HG03460 (cell line): ENCODE results near the gene DGKB.

Source experiments
- ATAC-seq: cut with Tn5 transposase; IDR thresholded peaks from one replicate; pipeline ENCODE4 v1.9.1; 2021; ENCODE audit not compliant: unreplicated experiment

DGKB gene

DNA sequence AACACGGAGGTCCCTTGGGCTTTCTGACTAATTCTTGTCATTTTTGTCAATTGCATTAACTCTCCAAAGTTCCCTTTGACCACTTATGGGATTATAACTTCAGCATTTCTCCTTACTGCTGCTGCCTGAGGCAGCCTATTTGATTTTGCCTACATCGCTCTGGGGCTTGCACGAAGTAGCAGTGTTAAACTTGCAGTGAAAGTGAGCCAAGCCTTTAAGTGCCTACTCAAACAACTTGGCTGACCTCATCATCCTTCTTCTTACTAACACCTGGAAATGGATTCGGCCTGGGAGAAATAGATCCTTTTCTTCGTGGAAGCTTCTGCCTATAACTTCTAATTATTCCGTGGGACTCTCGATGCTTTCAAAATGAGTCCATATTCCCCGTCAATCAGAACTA, 76.6 kb downstream of the DGKB start:
- ATAC-seq: no peak

DNA sequence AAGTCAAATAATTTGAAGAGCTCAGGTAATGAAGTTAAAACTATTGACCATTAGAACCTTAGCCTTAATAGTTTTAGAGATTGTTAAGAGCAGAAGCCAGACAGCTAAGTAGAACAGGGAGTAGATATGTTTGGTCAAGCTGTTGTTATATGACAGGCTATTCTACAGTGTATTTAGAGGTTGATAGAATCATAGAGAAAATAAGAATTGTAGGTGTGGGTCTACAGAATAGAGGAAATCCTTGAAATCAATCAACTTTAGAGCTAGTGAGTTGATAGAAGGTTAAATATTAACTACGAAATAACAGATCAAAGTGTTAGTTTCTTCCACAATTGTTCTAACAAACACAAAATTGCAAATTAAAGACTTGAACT, 80.1 kb downstream of the DGKB start:
- ATAC-seq: no peak

DNA sequence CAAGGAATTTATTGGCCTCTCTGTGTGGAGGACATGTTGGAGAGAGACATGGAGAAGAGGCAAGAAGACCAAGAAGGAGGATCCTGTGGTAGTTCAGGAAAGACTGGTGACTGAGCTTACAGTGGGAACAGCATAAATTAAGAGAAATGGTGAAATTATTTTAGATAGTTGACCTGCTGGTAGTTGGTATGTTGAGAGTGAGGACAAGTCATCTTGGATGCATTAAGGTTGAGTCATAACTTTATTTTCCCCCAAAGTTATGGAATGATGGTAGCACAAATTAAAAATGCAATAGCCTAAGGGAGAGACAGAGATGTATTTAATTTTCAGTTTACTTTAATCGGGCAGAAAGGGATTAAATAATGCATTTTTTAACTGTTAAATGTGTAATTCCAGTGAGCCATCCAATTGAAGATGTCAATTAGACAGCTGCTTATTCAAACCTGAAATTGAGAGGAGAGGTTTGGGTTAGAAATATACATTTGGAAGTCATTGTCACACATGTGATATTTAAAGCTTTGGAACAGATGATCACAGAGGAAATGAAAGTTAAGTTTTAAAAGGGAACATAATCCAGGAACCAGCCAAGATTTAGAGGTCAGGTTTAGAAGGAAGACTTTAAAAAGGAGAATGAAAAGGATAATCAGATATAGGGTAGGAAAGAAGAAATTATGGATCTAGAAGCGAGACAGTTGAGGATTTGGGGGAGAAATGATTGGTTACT, 80.6 kb downstream of the DGKB start:
- ATAC-seq: no peak

DNA sequence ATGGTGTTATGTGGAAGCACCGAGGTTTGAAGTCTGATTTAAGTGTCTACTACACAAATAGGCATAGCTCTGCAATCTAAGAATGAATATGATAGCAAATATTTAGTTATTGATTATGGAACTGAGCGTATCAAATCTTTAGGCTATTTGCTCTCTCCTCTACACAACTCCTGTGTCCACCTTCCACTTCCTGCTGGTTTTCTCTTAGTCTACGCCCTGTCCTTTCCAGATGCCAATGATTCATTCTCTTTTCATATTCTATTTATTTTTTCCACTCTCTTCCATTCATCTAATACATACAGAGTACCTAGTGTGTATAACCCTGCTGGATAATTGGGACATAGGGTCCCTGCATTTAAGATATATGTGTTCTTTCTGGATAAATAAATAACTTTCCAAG, 83.7 kb downstream of the DGKB start:
- ATAC-seq: no peak

DNA sequence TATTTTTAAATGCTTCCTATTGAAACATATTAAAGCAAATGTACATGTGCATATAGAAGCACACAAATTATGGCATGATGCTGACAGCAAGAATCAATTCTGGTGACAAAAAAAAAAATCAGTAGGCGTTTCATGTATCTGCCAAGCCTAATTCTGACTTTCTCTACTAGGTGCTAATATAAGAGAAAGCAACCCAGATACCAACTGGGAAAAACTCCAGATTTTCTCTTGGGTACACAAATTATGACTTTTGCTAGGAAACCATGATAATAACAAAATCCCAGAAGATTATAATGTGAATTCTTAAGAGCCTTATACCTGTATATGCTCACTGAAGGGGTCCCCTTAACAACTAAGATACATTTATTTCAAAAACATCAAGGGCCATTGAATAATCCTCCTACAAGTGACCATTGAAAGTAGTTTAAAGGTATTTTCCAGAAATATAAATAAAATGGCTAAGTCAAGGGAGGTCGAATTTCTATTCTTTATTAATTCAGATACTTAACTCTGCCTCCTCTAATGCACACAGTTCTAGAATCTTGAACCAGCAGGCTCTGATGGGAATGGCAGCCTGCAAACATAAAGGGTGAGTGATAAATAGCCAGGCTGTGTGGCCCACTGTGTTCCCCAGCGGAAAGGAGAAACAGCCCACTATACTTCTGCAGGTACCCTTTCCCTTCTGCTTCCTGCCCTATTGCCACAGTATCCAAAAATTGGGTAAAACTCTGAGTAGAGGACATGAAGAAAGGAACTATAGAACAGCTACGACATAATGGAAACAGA, 84.5 kb downstream of the DGKB start:
- no peak for ATAC-seq

DNA sequence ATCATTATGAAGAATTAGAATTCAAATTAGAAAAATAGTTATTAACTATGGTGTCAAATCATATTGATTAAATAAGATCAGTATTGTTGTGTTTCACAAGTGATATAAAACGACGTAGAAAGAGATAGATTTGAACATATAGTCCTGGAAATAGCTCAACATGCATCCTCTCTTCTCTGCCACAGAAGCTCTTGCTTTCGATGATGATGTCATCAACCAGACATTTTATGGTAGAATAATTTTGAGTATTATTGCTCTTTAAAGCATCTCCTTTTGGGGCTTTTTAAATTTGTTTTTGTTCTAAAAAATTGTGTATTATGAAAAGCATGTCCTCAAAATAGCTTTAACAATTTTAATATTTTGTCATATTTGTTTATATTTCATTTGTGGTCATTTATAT, 95.0 kb downstream of the DGKB start:
- ATAC-seq: no peak

DNA sequence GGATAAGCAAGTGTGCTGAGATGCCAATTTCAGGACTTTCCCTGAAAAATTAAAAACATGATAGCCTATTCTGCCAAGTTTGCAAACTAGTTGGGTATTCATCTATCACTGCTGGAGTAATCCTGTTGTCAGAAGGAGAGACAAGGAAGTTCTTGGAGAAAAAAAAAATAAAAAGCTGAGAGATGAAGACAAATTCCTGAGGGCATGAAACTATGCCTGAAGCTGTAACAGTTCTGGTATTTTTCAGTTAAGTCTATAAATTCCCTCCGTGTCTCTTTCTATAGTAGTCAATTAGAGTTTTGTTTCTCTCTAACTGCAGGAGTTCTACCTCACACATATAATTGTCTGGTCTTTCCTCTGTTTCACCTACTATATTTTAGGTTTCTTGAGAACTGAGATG, 95.7 kb downstream of the DGKB start:
- ATAC-seq: no peak

DNA sequence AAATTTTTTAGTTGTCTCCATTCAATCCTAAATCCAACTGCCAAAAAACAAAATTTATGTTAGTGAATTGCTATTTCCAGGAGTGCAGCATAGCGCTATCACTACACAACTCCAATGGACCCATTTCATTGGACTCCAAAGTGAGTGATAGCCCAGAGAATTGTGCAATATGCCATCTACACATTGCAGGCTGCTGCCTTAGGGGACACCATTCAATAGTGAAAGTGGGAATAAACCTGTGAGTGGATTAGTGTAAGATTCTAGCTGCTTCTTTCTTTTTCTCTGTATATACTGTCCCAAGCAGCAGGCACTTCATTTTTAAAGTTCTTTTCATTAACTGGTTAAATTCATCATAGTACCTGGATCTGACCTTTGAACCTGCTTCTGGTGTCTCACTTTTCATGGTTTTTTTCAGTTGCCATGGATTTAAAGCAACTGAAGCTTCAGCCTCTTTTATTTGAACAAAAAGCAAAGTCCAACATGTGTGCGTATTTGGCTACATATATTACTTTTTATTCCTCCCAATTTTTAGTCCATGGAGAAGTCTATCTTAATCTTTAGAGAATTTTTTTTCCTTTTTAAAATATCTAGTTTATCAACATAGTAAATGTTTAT, 97.3 kb downstream of the DGKB start:
- no peak for ATAC-seq

DNA sequence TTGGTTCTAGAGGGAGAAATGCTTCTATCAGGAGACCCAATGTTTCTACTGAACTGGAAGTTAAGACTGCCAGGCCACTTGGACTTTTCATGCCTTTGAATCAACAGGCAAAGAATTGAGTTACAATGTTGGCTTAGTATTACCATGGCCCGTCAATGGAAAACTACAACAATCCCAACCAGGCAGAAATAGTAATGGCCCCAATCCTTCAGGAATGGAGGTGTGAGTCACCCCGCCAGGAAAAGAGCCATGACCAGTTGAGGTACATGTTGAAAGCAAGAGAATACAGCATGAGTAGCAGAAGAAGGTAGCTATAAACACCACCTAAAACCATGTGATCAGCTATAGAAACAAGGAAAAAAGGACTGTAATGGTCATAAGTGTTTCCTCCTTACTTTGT, 101.9 kb downstream of the DGKB start:
- ATAC-seq: no peak

DNA sequence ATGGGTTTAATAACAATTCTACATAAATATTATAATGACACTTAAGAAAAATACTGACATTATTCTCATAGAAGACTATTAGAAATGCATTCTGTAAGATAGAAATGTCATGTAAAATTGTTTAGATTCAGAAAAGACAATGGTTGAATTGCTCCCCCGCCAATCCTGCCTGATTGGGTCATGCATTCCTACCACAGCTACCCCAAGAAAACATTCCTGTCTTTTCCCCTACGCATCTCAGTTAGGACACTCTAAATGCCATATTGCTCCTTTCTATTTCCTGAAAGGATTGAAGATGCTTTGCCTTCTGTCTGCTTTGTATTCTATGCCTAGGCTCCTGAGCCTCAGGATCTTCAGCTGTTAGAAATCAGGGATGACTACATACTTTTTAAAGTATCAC, 109.4 kb downstream of the DGKB start:
- no peak for ATAC-seq

DNA sequence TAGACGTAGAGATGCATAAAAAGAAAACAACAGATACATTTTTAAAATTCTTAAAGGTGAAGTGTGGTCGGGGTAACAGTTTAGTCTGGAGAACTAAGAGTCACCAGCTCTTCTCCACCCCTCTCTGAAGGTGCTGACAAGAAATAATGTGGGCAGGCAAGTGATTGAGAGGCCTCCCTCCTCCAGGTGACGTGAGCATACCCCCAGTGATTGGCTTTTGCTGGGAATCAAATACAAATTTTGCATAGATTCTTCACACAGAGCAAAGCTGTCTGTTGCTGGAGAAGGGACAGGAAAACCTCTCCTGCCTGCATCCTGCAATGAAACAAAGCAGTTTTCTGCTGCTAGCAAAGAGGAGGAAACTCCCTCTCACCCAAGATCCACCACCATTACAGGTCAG, 115.0 kb downstream of the DGKB start:
- ATAC-seq: no peak

DNA sequence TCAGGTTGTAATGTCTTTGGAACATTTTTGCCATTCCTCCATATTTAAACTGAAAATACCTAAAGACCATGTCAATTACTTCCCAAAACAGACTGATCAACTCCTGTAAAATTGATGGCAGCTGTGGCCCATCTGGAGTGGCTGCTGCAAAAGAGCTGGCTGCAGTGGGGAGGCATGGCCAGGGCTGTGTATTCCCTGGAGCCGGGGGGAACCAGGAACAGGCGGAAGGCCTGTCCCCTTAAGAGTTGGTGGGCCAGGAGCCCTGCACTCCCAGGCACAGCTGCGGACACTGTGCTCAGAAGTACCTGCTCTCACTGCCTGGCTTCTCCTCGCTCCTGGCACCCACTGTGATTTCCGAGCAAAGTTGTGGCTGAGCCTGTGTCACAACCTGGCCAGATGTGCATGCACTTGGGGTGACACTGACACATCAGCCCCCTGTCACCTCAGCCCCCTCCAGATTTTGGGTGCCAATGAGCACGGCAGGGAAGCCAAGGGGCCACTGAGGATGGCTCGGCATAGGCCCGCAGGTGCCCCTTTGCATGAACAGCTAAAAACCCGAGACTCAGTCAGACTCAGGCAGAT, 116.1 kb downstream of the DGKB start:
- ATAC-seq: no peak

DNA sequence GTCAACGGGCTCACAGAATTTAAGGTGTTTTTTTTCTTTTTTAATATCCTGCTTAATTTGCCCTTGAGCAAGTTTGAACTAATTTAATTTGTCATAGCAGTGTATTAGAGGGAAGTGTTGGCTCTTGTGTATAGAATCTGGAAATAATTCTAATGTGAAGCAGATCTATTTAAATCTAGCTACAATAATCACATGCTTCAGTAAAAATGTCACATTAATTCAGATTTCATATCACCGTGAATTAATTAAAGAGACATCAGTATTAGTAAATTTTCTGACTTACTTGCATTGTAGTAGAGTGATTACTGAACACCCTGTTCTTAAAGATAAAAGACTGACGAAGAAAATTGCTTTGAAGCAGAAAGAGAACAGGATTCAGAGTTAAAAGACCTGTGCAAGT, 124.7 kb downstream of the DGKB start:
- no peak for ATAC-seq

DNA sequence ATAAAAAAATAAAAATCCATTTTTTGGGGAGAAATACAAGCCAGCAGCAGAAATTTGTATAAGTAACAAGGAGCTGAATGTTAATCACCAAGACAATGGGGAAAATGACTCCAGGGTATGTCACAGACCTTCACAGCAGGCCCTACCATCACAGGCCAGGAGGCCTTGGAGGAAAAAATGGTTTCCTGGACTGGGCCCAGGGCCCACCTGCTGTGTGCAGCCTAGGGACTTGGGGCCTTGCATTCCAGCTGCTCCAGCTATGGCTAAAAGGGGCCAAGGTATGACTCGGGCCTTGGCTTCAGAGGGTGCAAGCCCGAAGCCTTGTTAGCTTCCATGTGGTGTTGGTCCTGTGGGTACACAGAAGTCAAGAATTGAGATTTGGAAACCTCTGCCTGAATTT, 126.3 kb downstream of the DGKB start:
- no peak for ATAC-seq

DNA sequence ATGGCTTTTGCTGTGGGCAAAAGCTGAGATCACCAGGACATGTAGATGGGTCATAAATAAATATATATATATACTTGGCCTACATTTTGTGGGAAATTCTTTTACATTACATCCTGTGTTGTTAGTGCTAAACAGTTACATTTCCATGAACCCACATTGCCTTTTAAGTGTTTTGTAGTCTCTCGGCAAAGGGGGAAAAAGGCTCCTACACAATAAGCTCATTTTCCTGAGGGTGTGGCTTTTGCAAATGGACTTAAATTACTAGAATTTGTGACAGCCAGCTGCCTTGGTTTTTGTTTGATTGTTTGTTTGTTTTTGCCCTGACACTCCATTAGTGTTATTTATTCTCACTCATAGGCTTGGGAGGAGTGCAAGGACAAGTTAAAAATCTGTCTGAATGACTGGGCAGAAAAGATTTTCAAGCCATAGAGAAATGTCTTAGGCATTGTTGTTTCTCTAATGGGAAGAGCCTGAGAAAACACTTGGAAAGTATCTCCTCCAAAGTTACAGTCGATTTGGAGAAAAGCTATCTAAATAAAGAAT, 128.8 kb downstream of the DGKB start:
- ATAC-seq: no peak

DNA sequence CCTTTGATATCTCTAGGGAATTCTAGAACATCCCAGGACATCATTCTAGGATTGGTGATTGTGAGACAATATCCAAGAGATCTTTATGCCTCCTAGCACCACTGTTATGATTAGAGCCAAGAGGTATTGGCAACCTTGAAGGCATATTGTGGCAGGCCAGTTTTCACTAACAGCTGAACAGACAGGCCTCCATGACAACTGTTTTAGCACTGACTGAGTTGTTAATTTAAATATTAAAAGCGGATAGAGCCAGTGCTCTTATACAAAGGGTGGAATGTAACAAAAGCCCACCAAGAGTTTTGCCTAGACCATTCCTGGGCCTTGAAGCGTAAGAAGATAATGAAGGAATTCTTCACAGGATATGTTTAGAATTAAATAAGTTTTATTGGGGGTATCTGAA, 131.9 kb downstream of the DGKB start:
- no peak for ATAC-seq

DNA sequence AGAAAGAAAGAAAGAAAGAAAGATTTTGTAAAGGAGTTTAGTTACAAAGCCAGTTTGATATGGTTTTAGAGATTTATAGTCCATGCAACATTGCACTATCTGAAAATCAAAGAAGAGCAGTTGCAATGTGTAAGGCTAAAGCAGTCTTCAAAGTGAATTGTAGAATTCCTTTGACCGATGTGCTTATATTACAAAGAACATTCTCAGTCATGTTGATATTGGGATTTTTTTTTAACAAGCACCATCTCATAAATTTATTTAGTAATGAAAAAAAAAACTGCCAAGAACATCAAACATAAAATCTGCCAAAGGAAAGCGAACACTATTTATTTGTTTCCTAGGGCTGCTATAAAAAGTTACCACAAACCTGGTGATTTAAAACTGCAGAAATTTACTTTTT, 133.3 kb downstream of the DGKB start:
- ATAC-seq: no peak

DNA sequence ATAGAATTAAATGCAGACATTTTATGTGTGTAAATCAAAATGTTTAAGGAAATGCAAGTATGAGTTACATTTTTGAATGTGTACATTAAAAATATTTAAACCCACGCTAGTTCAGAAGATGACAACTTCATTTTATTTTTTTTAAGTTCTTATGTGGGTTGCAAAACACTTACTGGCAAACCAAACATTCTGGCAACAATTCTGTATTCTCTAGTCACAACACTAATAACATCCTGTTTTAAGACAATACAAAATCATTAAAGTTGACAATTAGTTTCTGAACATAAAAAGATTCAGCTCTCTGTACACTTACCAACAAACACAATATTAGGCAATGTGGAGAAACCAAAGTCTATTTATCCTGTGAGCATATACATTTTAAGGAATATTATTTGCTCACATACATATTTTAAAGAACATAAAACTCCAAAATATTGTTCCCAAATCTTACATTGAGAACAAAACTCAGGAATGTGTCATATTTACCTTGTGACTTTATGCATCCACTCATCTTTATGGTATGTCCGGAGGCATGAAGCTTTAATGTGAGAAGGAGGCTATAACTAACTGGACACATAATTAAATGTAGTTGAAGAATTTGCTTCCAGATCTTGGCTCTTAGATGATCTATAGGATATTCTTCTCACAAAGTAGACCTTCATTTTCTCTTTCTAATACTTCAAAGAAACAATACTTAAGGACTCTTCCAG, 134.7 kb downstream of the DGKB start:
- ATAC-seq: no peak

DNA sequence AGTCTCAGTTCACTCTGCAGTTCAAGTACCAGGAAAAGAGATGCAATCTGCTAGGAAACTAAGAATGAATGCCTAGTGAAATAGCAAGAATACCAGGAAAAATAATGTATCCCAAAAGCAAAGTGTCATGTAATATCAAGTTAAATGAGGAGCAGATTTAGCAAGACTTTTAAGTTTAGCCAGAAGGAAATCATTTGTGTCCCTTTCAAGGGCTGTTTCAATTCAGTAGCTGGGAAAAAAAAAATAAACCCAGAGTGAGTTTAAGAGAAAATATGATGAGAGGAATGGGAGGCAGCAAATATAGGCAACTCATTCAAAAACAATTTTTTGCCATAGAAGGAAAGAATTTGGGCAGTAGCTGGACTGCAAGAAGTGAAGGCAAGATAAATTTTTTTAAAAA, 135.8 kb downstream of the DGKB start:
- ATAC-seq: no peak

DNA sequence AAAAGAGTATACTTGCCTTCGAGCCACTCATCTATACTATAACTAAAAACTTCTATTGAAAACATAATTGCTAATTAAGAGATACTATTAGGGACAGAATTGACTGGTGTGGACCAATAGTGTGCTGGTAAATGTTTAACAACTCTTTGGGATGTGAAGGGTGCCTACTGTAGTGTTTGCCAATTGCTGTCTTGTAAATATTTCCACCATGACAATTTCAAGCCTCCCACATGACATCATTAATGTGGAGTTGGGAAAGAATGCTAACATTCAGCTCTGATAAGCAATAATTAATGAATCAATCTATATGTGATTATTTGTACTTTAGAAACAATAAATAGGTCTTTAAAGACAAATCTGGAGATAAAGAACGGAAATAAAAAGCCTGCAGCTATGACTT, 136.8 kb downstream of the DGKB start:
- no peak for ATAC-seq

DNA sequence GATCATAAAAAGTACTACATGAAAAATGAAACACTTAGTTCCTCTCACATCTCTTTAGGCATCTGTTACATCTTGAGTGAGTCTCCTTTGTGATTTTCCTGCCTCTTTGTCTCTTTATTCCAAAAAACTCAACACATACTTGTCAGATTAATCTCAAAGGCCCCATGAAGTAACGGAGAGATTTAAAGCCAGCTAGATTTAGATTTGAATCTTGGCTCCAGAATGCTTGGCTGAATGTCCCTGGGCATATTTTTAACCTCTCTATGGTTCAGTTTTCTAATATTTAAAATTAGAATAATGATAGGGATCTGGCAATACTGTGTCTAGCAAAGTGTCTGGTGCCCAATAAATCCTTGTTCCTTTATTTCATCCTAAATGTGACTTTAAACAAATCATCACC, 140.0 kb downstream of the DGKB start:
- ATAC-seq: no peak
